Measurements from ENCODE around the gene PACRG. TPM values are rescaled to one million over a fixed set of nuclear protein-coding genes. Genes with fewer than 3 reads are reported as not detected.

Gene PACRG
- total RNA-seq, 4 donors from 2014 or later: 1.7 to 7.7 (median 3.7) TPM

DNA sequence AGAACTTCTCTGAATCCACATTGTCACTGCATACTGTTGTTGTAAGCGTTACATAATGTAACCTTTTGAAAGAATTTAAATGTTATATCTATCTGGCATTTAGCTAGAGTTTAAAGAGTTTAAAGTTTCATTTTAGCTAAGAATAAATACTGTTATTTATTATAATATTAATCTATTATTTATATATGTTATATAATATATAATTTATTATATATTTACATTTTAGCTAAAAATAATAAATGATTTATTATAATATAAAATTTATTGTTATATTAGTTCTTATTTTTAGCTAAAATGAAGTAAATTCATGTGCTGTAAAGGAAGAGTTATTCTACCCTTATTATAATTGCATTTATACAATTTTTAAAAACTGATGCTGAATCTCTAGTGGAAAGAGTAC is 431.3 kb downstream of the PACRG start:
- Histone ChIP-seq H3K9me3 (no peaks in the 10 kb centered on the region), H3K4me1 (no peaks in the 10 kb centered on the region), H3K36me3 (no peaks in the 10 kb centered on the region), H3K4me3 (replicated peaks in 1 of 3) (no peak overlapping the region), H3K27ac (no peak overlapping the region), H3K27me3 (no peaks in the 10 kb centered on the region)
- WGBS, 2 donors: 90 to 94% methylated on average over 1 of the region's 1 CpG
- intact Hi-C loops (cut with DNase I): no loop called here
- no peak for TF ChIP-seq POLR2A (IDR thresholded peaks at IDR 0.05)
- TF ChIP-seq, protein P1, sequence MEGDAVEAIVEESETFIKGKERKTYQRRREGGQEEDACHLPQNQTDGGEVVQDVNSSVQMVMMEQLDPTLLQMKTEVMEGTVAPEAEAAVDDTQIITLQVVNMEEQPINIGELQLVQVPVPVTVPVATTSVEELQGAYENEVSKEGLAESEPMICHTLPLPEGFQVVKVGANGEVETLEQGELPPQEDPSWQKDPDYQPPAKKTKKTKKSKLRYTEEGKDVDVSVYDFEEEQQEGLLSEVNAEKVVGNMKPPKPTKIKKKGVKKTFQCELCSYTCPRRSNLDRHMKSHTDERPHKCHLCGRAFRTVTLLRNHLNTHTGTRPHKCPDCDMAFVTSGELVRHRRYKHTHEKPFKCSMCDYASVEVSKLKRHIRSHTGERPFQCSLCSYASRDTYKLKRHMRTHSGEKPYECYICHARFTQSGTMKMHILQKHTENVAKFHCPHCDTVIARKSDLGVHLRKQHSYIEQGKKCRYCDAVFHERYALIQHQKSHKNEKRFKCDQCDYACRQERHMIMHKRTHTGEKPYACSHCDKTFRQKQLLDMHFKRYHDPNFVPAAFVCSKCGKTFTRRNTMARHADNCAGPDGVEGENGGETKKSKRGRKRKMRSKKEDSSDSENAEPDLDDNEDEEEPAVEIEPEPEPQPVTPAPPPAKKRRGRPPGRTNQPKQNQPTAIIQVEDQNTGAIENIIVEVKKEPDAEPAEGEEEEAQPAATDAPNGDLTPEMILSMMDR (IDR thresholded peaks at IDR 0.05): no peak
- DNase-seq: no peak

DNA sequence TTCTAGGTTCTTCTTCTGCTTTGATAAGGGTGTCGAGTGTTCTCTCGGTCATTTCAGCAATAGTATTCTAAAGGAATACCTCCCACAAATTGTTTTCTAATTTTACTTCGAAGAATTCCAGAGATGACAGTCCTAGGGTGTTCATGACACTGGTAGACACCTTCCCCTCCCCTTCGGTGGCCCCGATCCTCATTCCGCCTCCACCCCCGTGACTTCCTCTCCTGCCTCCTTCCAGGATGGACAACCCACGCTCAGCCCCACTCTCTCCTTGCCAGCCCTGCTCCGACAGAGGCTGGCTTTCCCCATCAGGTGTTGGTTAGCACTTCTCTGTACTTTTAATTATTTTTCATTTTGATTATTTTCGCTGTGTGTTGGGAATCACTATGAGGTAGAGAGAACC is 431.9 kb downstream of the PACRG start:
- Histone ChIP-seq H3K27me3 (no peaks in the 10 kb centered on the region), H3K4me3 (replicated peaks in 1 of 3) (no peak overlapping the region), H3K9me3 (no peaks in the 10 kb centered on the region), H3K36me3 (no peaks in the 10 kb centered on the region), H3K4me1 (no peaks in the 10 kb centered on the region), H3K27ac (no peak overlapping the region)
- no peak for DNase-seq
- TF ChIP-seq, protein P1 (IDR thresholded peaks at IDR 0.05): no peak
- no peak for TF ChIP-seq POLR2A (IDR thresholded peaks at IDR 0.05)
- 85 to 87% methylated on average over 10 of the region's 10 CpGs for WGBS, 2 donors
- intact Hi-C loops (cut with DNase I): no loop called here

DNA sequence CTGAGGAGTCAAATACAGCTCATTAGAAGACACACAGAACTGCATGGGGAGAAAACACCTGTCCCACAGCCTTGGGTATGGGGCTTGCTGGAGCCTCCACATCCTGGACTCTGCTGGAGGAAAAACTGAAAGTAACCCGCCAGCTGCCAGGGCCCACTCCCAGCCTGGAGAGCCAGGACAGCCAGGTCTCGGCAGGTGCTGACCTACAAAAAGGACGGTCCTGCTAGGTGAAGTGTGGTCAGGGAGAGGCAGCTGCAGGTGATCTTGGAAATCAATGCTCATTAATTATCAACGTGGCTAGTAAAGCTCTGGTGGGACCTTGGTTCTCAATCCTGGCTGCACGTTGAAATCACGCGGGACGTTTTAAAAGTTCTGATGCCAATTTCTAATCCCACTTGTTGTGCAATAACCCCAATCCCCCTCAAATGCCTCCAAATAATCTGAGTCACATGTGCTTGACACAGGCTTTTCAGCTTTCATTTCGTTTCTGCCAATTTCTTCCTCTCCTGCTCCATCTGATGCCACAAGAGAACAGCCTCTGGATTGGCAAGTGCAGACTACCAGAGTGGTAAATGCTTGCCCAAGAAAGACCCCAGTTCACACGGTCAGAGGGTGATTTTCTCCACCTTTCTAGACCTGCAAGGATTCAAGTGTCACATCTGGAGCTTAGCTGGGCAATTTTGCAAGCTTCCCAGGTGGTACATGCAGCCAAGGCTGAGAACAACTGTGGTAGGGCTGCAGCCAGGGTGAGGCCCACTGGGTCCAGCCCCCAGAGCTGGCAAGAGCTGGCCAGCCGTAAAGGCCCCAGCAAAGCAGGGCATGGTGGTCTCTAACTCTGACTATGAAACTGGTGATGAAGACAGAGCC is 434.5 kb downstream of the PACRG start:
- TF ChIP-seq POLR2A (IDR thresholded peaks at IDR 0.05): no peak
- TF ChIP-seq, protein P1 (IDR thresholded peaks at IDR 0.05): no peak
- Histone ChIP-seq H3K36me3 (no peaks in the 10 kb centered on the region), H3K4me1 (no peaks in the 10 kb centered on the region), H3K27ac (no peak overlapping the region), H3K27me3 (no peaks in the 10 kb centered on the region), H3K4me3 (replicated peaks in 1 of 3) (no peak overlapping the region), H3K9me3 (no peaks in the 10 kb centered on the region)
- intact Hi-C loops (cut with DNase I): no loop called here
- WGBS, 2 donors: 89 to 94% methylated on average over 11 of the region's 11 CpGs
- DNase-seq: no peak

DNA sequence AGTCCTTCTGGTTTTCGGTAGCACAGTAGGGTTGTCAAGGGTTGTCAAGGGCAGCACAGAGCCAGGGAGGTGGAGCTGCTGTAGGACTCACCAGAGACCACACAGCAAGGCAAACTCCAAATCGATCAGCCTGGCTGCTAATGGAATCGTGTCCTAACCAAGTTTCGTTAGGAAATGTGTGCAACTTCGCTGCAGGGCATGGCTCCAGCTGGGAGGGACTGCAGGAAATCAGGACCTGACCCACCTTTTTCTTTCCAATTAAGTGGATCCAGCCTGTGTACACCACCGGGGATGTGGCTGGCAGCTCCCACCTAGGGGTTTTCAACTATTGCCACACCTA is 435.1 kb downstream of the PACRG start:
- intact Hi-C loops (cut with DNase I): no loop called here
- no peak for DNase-seq
- H3K27me3 ChIP-seq: no peaks in the 10 kb centered on the region
- 78 to 84% methylated on average over 5 to 6 of the region's 6 CpGs for WGBS, 2 donors
- H3K4me3 ChIP-seq (replicated peaks in 1 of 3): no peak overlapping the region
- H3K9me3 ChIP-seq: no peaks in the 10 kb centered on the region
- TF ChIP-seq POLR2A (IDR thresholded peaks at IDR 0.05): no peak
- TF ChIP-seq, protein P1 (IDR thresholded peaks at IDR 0.05): no peak
- no peaks in the 10 kb centered on the region for H3K4me1 ChIP-seq
- no peaks in the 10 kb centered on the region for H3K36me3 ChIP-seq
- H3K27ac ChIP-seq: no peak overlapping the region

DNA sequence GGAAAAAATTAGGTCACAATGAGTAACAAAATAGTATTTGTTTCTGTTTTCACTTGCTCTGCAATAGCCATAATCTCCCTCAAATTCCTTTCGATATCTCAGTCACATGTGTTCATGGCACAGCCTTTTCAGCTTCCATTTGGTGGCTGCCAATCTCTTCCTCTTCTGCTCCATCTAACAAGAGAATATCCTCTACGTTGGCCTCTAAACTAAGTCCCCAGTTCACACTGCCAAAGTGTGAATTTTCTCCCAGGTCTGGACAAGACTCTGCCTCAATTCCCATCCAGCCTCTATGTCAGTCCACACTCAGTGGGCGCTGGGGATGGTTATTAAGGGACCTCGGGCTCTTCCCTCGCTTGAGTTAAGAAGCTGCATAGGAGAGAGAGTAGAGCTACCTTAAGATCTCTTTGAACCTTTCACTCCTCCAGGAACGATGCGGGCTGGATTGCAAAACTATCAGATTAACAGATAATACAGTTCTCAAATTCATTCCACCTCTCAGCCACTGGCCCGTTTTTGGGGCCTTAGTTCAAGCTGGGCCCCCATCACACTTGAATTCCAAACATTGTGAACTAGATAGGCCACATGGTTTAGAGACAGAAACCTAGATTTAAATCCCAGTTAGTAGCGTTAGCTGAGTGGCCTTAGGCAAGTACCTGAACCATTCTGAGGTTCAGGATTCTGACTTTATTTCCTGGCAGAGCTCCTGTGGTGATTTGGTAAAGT is 436.6 kb downstream of the PACRG start:
- 79 to 85% methylated on average over 9 of the region's 9 CpGs for WGBS, 2 donors
- TF ChIP-seq, protein P1 (IDR thresholded peaks at IDR 0.05): no peak
- TF ChIP-seq POLR2A (IDR thresholded peaks at IDR 0.05): no peak

More for the DNA sequence above, 436.6 kb downstream of the PACRG start:
- intact Hi-C loops (cut with DNase I): no loop called here
- no peak for DNase-seq
- no peaks in the 10 kb centered on the region for H3K36me3 ChIP-seq
- no peaks in the 10 kb centered on the region for H3K27me3 ChIP-seq
- H3K9me3 ChIP-seq: no peaks in the 10 kb centered on the region
- H3K27ac ChIP-seq: no peak overlapping the region
- H3K4me3 ChIP-seq (replicated peaks in 1 of 3): no peak overlapping the region
- no peaks in the 10 kb centered on the region for H3K4me1 ChIP-seq
